NOMO-1 treated with DMSO at 0.1 percent for 48 hours (cell line): Measurements from ENCODE around the gene CLDN6.
A peak's percentile ranks its signal among the peaks of the same experiment; 100 is the strongest.
"Not testable (repeated sequence)": the region's sequence is repeated elsewhere in the genome, so short reads cannot be mapped to it uniquely, and the experiment has no call there.

ENCODE experiments used
- DNase-seq: peaks from one replicate; lab custom pipeline; 2025; ENCODE audit not compliant: unreplicated experiment; lab: John Stamatoyannopoulos, UW

Gene CLDN6, protein sequence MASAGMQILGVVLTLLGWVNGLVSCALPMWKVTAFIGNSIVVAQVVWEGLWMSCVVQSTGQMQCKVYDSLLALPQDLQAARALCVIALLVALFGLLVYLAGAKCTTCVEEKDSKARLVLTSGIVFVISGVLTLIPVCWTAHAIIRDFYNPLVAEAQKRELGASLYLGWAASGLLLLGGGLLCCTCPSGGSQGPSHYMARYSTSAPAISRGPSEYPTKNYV

DNA sequence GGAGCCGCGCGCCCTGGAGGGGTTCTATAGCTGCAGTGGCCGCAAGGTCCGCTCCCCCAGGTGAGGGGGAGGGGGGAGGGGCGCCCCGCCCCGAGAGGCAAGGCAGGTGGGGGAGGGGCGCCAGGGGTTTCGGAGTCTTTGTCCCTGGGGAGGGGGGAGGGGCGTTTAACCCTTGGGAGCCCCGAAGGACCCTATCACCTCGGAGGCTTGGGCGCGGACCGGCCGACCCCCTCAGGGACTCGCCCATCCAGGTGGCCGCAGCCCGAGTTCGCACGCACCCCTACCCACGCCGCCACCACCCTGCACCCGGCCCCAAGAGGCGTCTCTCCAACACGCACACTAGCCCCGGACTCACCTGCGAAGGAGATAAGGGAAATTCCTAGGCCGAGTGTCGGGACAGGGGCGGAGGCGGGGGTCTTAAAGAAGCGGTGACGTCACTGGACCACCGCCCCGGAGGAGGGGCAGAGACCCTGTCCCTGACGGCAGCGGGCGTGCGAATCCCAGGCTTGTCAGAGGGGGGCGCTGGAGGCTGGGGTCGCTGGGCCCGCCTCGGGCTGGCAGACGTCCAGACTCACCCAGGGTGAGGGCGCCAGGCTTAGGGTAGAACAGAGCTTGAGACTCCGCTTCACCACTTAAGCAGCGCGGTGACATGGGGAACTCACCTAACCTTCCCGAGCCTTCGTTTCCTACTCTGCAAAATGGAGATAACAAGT is at the start of gene CLDN6:
Gene CLDN6, minus strand, starts transcription at position 390 of the 713 bp plus-strand sequence. CDS start 2,162 bp downstream, outside the sequence.
- no peak for DNase-seq

DNA sequence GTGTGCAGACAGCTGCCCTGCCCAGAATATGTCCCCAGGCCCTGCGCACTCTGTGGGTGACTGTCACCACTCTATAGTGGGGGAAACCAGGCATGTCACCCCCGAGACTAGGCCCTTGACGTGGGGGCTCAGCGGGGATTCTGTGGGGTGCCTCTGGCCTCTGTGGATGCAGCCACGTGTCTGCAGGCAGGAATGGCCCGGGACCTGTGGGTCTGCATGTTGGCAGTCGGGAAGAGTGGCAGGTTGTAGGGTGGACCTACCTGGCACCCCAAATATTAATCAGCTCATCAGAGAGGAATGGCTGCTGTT is 48.4 kb upstream of the CLDN6 start:
- DNase-seq, result no peak

DNA sequence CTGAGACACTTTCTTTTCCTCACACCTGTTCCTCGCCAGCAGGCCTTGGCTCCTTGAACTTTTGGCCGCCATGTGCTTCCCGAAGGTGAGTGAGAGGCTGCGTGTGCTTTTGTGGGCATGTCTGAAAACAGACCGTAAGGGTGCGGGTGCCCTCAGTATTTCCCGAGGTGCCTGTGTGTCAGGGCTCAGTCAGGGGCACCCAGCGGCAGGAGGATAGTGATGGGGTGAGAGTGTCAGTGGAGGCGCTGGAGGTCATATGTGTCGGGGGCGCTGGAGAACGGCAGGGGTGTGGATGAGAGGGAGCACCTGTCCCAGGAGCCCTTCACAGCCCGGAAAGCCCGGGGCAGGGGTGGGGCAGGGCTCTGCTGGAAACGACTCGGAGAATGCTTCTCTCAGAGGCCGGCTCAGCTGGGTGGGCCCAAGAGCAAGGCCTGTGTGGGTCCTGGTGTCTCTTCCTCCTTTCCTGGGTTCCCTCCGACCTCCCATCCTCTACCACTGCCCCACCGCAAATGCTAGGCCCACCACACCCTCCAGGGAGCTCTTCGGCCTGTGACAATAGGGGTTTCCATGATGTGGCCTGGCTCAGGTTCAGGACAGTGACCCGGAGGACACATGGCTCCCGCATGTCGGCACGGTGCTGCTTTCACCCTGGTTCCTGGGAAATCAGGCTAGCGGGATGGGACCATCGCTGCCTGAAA is 47.9 kb upstream of the CLDN6 start:
- DNase-seq, result no peak

DNA sequence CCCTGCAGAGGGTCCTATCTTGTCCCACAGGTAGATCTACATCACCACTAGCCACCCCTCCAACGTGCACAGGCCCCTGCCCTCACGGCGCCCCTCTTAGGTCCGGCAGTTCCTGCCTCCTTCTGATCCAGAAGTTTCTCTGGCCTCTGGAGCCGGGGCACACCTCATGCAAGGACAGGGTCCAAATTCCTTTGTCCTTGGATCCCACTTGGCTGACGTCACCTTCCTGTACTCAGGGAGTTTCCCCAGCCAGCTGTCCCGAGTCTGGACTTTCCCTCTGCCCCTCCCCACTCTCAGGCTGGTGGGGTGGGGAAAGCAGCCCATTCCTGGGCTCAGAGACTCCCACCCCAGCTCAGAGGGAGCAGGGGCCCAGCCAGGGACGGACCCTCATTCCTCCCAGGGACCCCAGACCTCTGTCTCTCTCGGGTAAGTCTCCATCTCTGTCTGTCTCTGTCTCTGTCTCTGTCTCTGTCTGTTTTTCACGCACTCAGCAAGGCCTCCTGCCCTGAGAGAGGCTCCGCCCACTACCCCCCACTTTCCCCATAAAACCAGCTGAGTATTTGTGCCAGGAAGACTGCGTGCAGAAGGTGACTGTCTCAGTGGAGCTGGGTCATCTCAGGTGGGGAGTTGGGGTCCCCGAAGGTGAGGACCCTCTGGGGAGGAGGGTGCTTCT is 47.2 kb upstream of the CLDN6 start, which contains the start of gene IL32:
Gene IL32, plus strand, starts transcription at position 572 of the 673 bp plus-strand sequence. CDS start 172 bp downstream, outside the sequence.
- DNase-seq, result no peak

DNA sequence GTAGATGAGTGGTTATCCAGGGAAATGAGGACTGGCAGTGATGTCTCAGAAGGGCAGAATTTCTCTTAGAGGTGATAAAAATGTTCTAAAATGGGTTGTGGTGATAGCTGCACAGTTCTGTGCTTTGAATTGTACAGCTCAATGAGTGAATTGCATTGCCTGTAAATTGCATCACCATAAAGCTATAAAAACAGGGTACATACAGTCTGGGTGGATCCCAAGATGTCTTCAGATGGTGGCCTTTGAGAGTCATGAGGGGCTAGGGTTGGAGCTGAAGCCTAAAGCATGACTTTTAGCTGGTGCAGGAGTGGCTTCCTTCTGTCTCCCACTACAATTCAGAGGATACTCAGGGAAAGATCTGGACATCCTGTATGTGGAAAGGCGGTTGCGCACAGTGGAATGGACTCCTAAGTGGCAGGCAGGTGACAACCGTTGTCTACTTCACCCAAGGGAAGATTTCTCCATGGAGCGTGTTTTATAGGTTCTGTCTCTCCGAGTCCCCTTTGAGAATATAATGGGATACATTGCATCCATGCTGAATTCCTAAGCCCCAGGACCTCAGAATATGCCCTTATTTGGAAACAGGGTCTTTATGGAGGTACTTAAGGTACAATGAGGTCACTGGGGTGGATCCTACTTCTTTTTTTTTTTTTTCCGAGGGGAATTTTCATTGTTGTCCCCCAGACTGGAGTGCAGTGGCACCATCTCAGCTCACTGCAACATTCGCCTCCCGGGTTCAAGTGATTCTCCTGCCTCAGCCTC is 45.8 kb upstream of the CLDN6 start:
- DNase-seq, result no peak

DNA sequence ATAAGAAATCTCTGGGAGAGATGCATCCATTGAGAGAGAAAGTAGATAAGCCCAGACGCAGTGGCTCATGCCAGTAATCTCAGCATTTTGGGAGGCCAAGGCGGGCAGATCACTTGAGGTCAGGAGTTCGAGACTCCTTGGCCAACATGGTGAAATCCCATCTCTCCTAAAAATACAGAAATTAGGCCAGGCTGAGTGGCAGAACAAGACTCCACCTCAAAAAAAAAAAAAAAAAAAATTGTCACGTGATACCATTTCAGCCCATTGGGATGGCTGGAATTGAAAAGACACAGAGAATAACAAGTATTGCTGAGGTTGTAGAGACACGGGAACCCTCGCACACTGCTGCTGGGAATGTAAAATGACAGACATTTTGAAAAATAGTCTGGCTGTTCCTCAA is 44.6 kb upstream of the CLDN6 start:
- no peak for DNase-seq

DNA sequence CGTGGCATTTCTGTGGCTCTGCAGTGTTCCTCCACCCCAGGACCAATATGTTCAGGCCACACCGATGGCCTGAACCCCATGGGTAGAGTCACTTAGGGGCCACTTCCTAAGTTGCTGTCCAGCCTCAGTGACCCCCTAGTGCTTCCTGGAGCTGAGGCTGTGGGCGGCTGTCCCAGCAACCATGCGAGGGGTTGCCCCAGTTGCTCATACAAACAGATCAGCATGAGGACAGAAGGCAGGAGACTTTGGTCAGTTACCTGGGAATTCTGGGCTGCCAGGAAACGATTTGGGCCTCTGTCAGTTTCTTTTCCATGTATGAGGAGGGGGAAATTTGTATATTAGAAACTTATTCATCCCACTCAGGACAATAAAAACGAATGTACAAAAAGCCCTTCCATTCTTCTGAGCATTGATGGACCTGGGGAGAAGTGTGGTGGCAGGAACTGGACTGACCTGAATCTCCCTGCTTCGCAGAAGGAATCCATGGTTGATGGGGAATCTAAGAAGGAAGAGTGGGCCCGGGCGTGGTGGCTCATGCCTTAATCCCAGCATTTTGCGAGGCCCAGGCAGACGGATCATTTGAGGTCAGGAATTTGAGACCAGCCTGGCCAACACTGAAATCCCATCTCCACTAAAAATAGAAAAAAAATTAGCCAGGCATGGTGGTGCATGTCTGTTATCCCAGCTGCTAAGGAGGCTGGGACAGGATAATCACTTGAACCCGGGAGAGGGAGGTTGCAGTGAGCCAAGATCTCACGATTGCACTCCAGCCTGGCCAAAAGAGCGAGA is 42.5 kb upstream of the CLDN6 start:
- DNase-seq, result no peak

DNA sequence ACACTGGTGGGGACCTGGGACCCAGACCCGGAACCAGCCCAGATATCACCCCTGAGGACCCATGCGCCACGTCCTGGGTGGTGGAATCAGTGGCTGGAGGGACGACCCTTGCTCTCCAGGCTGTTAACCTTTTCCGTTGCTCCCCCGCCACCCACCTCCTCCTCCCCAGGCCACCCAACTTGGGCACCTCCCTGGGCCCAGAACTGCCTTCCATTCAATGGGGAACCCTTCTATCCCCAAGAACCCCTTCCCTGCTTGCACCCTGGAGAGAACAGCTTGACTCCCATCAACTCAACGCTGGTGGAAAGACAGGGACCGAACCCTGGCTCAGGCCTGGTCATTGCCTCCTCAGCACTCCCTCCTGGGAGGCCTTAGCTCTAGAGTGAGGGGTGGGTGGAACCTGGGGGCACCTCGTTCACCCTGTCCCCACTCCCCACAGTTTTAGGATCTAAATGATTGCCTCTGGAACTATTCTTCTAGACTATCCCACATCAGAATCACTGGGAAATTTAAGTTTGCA is 41.8 kb upstream of the CLDN6 start:
- no peak for DNase-seq

DNA sequence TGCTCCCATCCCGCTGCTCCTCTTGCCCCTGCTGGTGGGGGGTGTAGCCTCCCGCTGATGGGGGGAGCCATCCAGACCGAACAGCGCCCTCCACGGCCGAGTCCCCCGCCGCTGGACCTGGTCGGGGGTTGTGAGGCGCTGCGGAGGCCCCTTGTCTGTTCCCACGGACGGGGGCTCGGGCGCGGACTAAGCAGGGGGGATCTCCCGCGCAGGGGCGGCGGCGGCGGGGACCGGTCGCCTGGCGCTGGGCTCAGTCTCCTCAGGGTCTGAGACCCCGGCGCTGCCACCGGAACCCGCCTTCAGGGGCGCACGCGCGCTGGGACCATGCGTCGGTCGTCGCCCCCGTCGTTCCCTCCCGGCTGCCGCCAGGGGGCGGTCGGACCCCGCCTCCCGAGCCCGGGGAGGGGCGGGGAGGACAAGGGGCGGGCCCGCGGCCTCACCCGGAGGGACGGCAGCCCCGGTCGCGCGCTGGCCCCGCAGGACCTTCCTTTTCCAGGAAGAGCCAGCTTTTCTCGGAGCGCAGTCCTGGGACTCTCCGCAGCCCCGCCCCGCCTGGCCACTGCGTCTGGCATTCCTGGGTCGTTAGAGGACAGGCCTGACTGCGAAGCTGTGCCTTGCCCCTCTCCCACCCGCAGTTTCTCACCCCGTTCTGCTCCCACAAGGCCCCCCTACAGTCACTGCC is 41.2 kb upstream of the CLDN6 start:
- DNase-seq, result peak; percentile 72

DNA sequence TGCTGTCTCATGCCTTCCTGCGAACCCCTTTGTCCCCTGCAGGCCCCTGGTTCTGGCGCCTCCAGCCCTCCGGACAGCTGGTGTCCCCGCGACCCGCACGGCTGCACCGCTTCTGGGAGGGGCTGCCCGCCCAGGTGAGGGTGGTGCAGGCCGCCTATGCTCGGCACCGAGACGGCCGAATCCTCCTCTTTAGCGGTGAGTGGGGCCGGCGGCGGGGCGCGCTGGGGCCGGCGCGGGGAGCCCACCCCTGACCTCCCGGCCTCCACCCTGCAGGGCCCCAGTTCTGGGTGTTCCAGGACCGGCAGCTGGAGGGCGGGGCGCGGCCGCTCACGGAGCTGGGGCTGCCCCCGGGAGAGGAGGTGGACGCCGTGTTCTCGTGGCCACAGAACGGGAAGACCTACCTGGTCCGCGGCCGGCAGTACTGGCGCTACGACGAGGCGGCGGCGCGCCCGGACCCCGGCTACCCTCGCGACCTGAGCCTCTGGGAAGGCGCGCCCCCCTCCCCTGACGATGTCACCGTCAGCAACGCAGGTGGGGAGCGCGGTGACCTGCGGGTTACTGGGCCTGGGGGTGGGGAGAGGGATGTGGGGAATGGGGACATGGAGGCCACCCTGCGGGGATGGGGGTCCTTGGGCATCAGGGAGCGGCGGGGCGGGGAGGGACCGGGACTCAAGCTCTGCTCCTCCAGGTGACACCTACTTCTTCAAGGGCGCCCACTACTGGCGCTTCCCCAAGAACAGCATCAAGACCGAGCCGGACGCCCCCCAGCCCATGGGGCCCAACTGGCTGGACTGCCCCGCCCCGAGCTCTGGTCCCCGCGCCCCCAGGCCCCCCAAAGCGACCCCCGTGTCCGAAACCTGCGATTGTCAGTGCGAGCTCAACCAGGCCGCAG is 40.4 kb upstream of the CLDN6 start:
- DNase-seq, result peak; percentile 44

DNA sequence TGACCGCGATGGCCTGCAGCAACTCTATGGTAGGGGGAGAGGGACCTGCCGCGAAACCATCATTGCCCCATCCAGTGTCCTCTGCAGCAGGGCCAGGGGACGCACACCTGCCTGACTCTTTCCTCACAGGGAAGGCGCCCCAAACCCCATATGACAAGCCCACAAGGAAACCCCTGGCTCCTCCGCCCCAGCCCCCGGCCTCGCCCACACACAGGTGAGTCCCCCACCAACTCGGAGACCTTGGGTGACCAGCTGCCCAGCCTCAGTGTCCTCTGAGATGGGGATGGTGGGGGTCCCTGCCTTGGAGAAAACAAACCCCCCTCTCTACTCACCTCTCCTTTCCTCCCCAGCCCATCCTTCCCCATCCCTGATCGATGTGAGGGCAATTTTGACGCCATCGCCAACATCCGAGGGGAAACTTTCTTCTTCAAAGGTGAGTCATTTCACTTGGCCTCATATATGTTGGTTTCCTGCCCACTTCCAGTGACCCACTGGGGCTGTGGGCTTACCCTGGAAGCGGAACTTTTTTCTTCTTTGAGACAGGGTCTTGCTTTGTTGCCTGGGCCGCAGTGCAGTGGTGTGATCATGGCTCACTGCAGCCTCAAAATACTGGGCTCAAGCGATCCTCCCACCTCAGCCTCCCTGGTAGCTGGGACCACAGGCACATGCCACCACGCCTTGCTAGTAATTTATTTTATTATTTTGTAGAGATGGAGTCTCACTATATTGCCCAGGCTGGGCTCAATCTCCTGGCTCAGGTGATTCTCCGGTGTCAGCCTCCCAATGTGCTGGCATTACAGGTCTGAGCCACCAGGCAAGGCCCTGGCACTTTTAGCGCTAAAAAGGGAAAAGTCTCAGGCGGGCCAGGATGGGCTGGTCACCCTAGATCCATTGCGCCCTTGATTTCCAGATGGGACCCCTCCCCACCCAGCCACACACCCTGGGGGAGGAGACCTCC is 39.5 kb upstream of the CLDN6 start:
- DNase-seq, result no peak

DNA sequence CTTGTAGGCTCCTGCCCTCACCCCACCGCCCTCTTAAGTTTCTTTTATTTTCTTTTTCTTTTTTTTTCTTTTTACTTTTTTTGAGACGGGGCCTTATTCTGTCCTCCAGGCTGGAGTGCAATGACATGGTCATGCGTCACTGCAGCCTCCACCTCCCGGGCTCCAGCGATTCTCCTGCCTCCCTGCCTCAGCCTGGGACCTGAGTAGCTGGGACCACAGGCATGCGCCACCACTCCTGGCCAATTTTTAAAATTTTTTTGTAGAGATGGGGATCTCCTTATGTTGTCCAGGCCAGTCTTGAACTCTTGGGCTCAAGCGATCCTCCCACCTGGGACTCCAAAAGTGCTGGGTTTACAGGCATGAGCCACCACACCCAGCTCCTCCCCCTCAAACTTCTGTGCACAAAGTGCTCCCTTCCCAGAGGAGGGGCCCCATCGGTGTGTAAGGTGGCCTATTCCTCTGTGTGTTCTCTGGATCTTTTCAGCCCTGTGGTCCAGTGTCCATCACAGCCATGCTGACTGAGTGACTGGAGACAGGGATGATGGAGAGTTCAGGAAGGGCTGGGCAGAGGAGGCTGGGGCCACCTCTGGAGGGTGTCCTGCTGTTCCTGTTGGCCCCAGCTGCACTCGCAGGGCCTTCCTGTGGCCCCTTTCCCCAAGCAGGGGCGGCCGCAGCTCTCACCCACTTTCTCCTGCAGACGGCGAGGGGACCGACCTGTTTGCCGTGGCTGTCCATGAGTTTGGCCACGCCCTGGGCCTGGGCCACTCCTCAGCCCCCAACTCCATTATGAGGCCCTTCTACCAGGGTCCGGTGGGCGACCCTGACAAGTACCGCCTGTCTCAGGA is 38.6 kb upstream of the CLDN6 start:
- DNase-seq, result no peak

DNA sequence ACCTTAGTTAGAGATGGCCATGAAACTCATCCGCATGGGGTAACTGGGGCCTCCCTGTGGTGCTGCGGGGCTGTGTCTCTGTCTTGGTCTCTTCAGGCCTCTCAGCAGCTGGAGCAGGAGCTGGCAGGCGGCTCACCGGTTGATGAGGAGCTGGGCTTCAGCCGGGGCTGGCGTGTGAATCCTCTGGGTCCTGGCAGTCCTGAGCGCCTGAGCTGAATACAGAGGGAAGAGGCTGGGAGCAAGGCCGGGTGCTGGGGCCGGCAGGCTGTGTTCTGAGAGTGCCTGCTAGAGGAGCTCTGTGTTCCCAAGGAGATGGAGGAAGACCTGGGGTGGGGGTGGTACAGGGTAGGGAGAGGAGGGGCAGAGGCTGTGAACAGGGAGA is 37.7 kb upstream of the CLDN6 start:
- DNase-seq, result not testable (repeated sequence)

DNA sequence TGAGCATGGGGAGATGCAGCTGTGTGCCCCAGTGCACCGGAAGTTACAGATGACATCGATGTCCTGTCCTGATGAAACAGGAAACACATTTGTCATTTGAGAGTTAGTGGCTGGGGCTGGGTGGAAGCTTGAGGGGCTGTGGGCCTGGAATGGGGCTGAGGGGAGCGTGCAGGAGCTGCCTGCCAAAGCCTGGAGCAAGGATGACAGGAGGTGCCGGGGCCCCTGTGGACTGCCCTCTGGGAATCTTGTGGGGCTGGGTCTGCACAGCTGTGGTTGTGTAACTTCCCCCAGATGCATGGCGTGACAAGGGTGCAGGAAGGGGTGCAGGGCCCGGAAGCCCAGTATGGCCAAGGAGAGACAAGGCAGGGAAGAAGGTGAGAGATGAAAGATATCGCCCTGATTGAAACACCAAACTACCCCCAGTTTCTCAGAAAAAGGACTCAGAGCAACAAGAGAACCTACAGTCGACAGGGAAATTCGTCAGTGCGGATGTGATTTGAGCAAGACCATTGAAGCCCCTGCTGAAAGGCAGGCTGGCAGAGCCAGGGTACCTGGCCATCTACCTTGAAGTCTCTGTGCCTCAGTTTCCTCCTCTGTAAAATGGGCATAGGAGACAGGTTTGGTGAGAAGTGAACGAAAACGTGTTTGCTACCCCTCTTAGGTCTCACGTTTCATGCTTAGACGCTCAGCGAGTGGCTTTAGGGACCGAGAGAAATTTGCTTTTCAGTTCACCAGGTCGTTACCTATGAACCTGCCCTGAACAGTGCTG is 37.2 kb upstream of the CLDN6 start:
- DNase-seq, result peak; percentile 61

DNA sequence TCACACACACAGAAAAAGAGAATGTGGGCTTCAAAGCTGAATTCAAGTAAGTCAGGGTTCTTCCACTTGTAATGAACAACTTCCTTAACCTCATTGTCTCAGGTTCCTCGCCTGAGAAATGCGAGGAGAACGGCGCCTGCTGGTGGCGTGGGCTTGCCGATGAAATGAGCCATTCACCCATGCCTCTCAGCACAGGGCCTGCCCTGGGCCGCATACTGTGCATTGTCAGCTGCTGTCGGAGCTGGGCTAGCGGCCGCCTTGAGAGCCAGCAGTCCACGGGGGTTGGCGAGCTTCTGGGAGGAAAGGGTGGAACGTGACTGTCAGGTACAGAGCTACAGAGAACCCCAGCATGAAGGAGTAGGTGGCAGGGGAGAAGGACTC is 35.3 kb upstream of the CLDN6 start:
- DNase-seq, result peak; percentile 25
